OCI-LY3 (cell line): ENCODE data around the gene CCNI2.

Experiments
- H2AFZ ChIP-seq: fragments of 200-600, 300-600 bp; shearing (Covaris generic); 2 replicates; pipeline ENCODE4 v1.6.0; 2014; ENCODE audit warnings: antibody characterized with exemption, low read depth, low read length
- H3K27ac ChIP-seq: fragments of 200-600, 300-600 bp; sonication (generic); 2 replicates; pipeline ENCODE4 v1.5.1; 2014; ENCODE audit warnings: mild to moderate bottlenecking, low read length, moderate library complexity, mixed read lengths
- H3K27me3 ChIP-seq: fragments of 200-600, 300-600 bp; sonication (generic); 2 replicates; pipeline ENCODE4 v1.6.1; 2014; ENCODE audit warnings: low read depth, low read length, mixed read lengths
- H3K36me3 ChIP-seq: fragments of 200-600, 300-600 bp; sonication (generic); replicated peaks from 2 replicates; pipeline ENCODE3; 2014; ENCODE audit warnings: low read depth, low read length, mixed read lengths
- H3K4me1 ChIP-seq: fragments of 300-600, 200-600 bp; sonication (generic); 2 replicates; pipeline ENCODE4 v1.6.1; 2014; ENCODE audit warnings: low read length, mixed read lengths
- H3K4me2 ChIP-seq: fragments of 200-600, 300-600 bp; sonication (generic); 2 replicates; pipeline ENCODE4 v1.6.1; 2014; ENCODE audit warnings: low read length, mixed read lengths
- H3K4me3 ChIP-seq: fragments of 300-600, 200-600 bp; sonication (generic); 2 replicates; pipeline ENCODE4 v1.5.1; 2014; ENCODE audit warnings: antibody characterized with exemption, mild to moderate bottlenecking, low read length, moderate library complexity
- H3K79me2 ChIP-seq: fragments of 300-600, 200-600 bp; shearing (Covaris generic); 2 replicates; pipeline ENCODE4 v1.6.1; 2014; ENCODE audit warnings: mild to moderate bottlenecking, low read length, mixed read lengths
- H3K9ac ChIP-seq: fragments of 300-600, 200-600 bp; shearing (Covaris generic); 2 replicates; pipeline ENCODE4 v1.6.0; 2014; ENCODE audit warnings: mild to moderate bottlenecking, low read length, moderate library complexity
- H3K9me3 ChIP-seq: fragments of 200-600, 300-600 bp; shearing (Covaris generic); 2 replicates; pipeline ENCODE4 v1.6.1; 2014; ENCODE audit warnings: low read length, mixed read lengths; ENCODE audit not compliant: insufficient read depth
- H4K20me1 ChIP-seq: fragments of 200-600, 300-600 bp; sonication (generic); 2 replicates; pipeline ENCODE4 v1.6.1; 2016; ENCODE audit warnings: low read length, mixed read lengths; ENCODE audit not compliant: insufficient read depth
- EZH2phosphoT487 ChIP-seq: fragments of 200-600 bp; shearing (Covaris generic); IDR thresholded peaks from 2 replicates; pipeline ENCODE4 v1.6.1; 2018; ENCODE audit warnings: antibody characterized with exemption, mixed run types, low read depth
- TF ChIP-seq, protein P1 (sequence below): fragments of 200-600, 300-600 bp; sonication (generic); IDR thresholded peaks from 2 replicates; pipeline ENCODE4 v1.5.1; 2014; ENCODE audit warnings: antibody characterized with exemption, low read length, low read depth

The CCNI2 gene

DNA sequence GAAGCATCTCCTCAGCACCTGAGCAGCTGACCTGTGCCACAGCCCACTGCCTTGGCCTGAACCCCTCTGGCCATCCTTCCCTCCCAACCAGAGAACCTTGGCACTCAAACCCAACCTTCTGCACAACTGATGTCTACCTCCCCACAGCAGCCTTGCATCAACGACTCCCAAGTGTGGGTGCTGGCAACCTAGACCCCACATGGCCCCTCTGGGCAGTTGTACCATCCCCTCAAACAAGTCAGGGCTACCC lies 19.5 kb downstream of the CCNI2 start:
- H2AFZ ChIP-seq = no peak overlapping the region
- no peaks in the 10 kb centered on the region for H3K27me3 ChIP-seq
- no peak overlapping the region for H3K4me3 ChIP-seq
- H4K20me1 ChIP-seq = 0 out of 2 replicates have a peak, but pooled peaks cover 4% of the 10 kb centered on the region
- no peaks in the 10 kb centered on the region for H3K79me2 ChIP-seq
- H3K9ac ChIP-seq = no peak overlapping the region
- H3K36me3 ChIP-seq = no peaks in the 10 kb centered on the region
- H3K4me2 ChIP-seq = no peak overlapping the region
- no peak for TF ChIP-seq EZH2phosphoT487
- TF ChIP-seq, protein P1, sequence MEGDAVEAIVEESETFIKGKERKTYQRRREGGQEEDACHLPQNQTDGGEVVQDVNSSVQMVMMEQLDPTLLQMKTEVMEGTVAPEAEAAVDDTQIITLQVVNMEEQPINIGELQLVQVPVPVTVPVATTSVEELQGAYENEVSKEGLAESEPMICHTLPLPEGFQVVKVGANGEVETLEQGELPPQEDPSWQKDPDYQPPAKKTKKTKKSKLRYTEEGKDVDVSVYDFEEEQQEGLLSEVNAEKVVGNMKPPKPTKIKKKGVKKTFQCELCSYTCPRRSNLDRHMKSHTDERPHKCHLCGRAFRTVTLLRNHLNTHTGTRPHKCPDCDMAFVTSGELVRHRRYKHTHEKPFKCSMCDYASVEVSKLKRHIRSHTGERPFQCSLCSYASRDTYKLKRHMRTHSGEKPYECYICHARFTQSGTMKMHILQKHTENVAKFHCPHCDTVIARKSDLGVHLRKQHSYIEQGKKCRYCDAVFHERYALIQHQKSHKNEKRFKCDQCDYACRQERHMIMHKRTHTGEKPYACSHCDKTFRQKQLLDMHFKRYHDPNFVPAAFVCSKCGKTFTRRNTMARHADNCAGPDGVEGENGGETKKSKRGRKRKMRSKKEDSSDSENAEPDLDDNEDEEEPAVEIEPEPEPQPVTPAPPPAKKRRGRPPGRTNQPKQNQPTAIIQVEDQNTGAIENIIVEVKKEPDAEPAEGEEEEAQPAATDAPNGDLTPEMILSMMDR = no peak
- no peaks in the 10 kb centered on the region for H3K9me3 ChIP-seq
- H3K4me1 ChIP-seq = no peaks in the 10 kb centered on the region
- no peak overlapping the region for H3K27ac ChIP-seq

DNA sequence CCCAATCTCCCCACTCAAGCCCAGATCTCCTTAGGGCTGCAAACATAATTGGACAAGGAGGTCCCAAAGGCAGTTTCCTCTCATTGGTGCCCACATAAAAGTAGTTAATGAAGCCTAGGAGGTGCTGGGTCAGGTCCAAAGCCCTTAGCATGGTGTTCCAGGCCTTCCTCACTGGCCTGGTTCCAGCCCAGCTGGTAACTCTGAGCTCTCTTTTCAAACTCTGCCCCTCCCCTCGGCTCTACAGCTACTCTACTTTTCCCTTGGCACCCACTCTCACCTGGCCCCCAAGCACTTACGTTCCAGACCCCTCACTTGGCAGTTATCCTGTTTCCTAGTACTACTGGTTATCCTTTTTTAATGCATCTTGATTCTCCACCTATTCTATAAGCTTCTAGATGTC lies 19.9 kb downstream of the CCNI2 start:
- Histone ChIP-seq H3K9me3 (no peaks in the 10 kb centered on the region), H3K27me3 (no peaks in the 10 kb centered on the region), H2AFZ (no peak overlapping the region), H4K20me1 (0 out of 2 replicates have a peak, but pooled peaks cover 4% of the 10 kb centered on the region), H3K79me2 (no peaks in the 10 kb centered on the region), H3K4me2 (no peak overlapping the region), H3K27ac (no peak overlapping the region), H3K4me1 (no peaks in the 10 kb centered on the region), H3K9ac (no peak overlapping the region), H3K4me3 (no peak overlapping the region), H3K36me3 (no peaks in the 10 kb centered on the region)
- TF ChIP-seq, protein P1 = no peak
- TF ChIP-seq EZH2phosphoT487 = no peak

DNA sequence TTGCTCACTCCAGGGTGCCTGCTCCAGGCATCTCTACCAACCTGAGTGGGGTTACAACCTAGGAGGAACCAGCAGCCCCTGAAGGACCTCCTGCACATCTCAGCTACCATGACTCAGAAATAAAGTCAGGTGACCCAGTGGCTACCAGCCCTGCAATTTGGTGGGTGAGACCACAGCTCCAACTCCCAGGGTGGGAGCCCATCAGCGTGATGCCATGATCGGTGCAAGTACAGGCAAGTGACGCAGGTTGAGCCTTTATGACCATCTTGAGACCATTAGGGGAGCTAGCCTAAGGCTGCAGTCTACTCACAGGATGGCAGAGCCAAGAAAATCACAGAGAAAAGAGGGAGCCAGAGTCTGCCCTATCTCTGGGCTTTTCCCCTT lies 21.3 kb downstream of the CCNI2 start:
- H3K9me3 ChIP-seq = no peaks in the 10 kb centered on the region
- H3K27me3 ChIP-seq = no peaks in the 10 kb centered on the region
- 0 out of 2 replicates have a peak, but pooled peaks cover 4% of the 10 kb centered on the region for H4K20me1 ChIP-seq
- no peak overlapping the region for H3K4me3 ChIP-seq
- H3K27ac ChIP-seq = no peak overlapping the region
- H3K36me3 ChIP-seq = no peaks in the 10 kb centered on the region
- H3K4me2 ChIP-seq = no peak overlapping the region
- no peak overlapping the region for H3K9ac ChIP-seq
- H3K79me2 ChIP-seq = no peaks in the 10 kb centered on the region
- TF ChIP-seq, protein P1 = no peak
- no peak for TF ChIP-seq EZH2phosphoT487
- H2AFZ ChIP-seq = no peak overlapping the region
- H3K4me1 ChIP-seq = no peaks in the 10 kb centered on the region

DNA sequence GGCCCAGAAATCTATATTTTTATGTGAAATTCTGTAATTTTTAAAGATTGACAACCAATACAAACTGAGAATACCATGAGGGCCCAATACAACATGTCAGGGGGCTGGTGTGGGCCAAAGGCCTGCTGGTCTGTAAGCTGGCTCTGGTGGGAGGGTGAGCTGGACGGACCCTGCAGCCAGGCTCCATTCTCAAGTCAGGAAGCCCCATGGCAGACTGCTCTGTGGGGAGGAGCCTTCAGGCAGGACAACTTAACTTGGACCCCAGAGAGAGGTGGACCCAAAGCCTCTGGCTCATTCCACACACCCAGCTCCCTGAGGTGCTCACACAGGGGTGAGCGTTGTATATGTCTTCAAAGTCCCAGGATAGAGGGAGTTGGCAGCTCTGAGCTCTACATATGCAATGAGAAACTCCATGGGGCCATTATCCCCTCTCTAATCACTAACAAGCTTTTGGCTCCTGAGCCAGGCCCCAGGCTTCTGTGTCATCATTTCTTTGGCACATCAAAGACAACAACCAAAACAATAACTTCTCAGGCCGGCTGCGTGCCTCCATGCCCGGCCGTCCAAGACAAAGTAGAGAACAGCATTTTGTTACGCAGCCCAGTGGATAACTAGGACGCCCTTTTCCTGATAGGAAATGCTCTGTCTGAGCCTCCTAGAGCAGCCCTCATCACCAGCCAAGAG lies 23.4 kb downstream of the CCNI2 start:
- no peak overlapping the region for H3K27ac ChIP-seq
- H3K36me3 ChIP-seq = no peaks in the 10 kb centered on the region
- 0 out of 2 replicates have a peak, but pooled peaks cover 4% of the 10 kb centered on the region for H4K20me1 ChIP-seq
- H2AFZ ChIP-seq = no peak overlapping the region
- TF ChIP-seq EZH2phosphoT487 = no peak
- TF ChIP-seq, protein P1 = no peak
- H3K4me3 ChIP-seq = no peak overlapping the region
- H3K4me1 ChIP-seq = no peaks in the 10 kb centered on the region
- no peaks in the 10 kb centered on the region for H3K27me3 ChIP-seq
- H3K4me2 ChIP-seq = no peak overlapping the region
- H3K9ac ChIP-seq = no peak overlapping the region
- H3K9me3 ChIP-seq = no peaks in the 10 kb centered on the region
- peaks cover 9% of the 10 kb centered on the region; the same call in 1 of the 2 replicates for H3K79me2 ChIP-seq
